ENCODE data around the gene KCNK6.

KCNK6 gene

GRCh38 chr19:38319421-38320258 is at the start of gene KCNK6:
Gene KCNK6 (plus strand): TSS chr19:38319845. CDS start chr19:38319951, 106 bp downstream.
- peak; percentile 3 for ATAC-seq

- ATAC-seq: no peak
Measured at GRCh38 chr19:38270587-38271167, 49.0 kb upstream of the KCNK6 start.

- ATAC-seq: no peak
Measured at GRCh38 chr19:38273499-38273898, 46.1 kb upstream of the KCNK6 start.

GRCh38 chr19:38274739-38275138 is 44.9 kb upstream of the KCNK6 start:
- ATAC-seq: no peak

- no peak for ATAC-seq
Measured at GRCh38 chr19:38276942-38277517, 42.6 kb upstream of the KCNK6 start.

GRCh38 chr19:38277549-38277948 is 42.1 kb upstream of the KCNK6 start:
- ATAC-seq: no peak

- no peak for ATAC-seq
Measured at GRCh38 chr19:38277969-38278680, 41.5 kb upstream of the KCNK6 start.

- ATAC-seq: no peak
Measured at GRCh38 chr19:38278751-38279150, 40.9 kb upstream of the KCNK6 start.

GRCh38 chr19:38280030-38280921 is 39.4 kb upstream of the KCNK6 start:
- ATAC-seq: no peak

- no peak for ATAC-seq
Measured at GRCh38 chr19:38281811-38282566, 37.7 kb upstream of the KCNK6 start.

GRCh38 chr19:38283271-38283670 is 36.4 kb upstream of the KCNK6 start:
- no peak for ATAC-seq

- no peak for ATAC-seq
Measured at GRCh38 chr19:38284422-38284821, 35.2 kb upstream of the KCNK6 start.

- ATAC-seq: no peak
Measured at GRCh38 chr19:38285567-38285966, 34.1 kb upstream of the KCNK6 start.

GRCh38 chr19:38287604-38288003 is 32.0 kb upstream of the KCNK6 start:
- no peak for ATAC-seq

- ATAC-seq: no peak
Measured at GRCh38 chr19:38288123-38288855, 31.4 kb upstream of the KCNK6 start.

GRCh38 chr19:38289955-38290354 is 29.7 kb upstream of the KCNK6 start:
- ATAC-seq: no peak

- ATAC-seq: no peak
Measured at GRCh38 chr19:38290631-38291147, 29.0 kb upstream of the KCNK6 start.

GRCh38 chr19:38291855-38292254 is 27.8 kb upstream of the KCNK6 start:
- ATAC-seq: no peak

GRCh38 chr19:38293281-38293680 is 26.4 kb upstream of the KCNK6 start:
- no peak for ATAC-seq

- ATAC-seq: no peak
Measured at GRCh38 chr19:38294090-38294489, 25.6 kb upstream of the KCNK6 start.

All from activated CD4-positive, CD25-positive, alpha-beta regulatory T cell treated with anti-CD3 and anti-CD28 coated beads, Interleukin-2, amount 50 U/mL, for 24 hours (primary cell).